WI38 (cell line): ENCODE results near the gene TBX4.
"Not testable (repeated sequence)": the region's sequence is repeated elsewhere in the genome, so short reads cannot be mapped to it uniquely, and the experiment has no call there.

Experiments
- H3K4me3 ChIP-seq: 2 replicates; pipeline ENCODE4 v1.5.1; 2011; ENCODE audit warnings: low read depth, mild to moderate bottlenecking, control low read depth, low read length
- CTCF ChIP-seq: IDR thresholded peaks from 2 replicates; pipeline ENCODE4 v1.5.1; 2012; ENCODE audit warnings: low read depth, mild to moderate bottlenecking, control low read depth, low read length

The TBX4 gene

GRCh38 chr17:61426482-61427304 is 25.5 kb upstream of the TBX4 start:
- TF ChIP-seq CTCF, result peak; percentile 12; the same call in 1 of the 2 replicates
- no peak overlapping the region for H3K4me3 ChIP-seq

GRCh38 chr17:61427567-61427966 is 24.7 kb upstream of the TBX4 start:
- H3K4me3 ChIP-seq, result no peak overlapping the region

GRCh38 chr17:61429274-61429673 is 22.9 kb upstream of the TBX4 start:
- no peak overlapping the region for H3K4me3 ChIP-seq
- TF ChIP-seq CTCF, result no peak

More at GRCh38 chr17:61427567-61427966, 24.7 kb upstream of the TBX4 start:
- no peak for TF ChIP-seq CTCF

- H3K4me3 ChIP-seq, result not testable (repeated sequence)
These were observed 22.4 kb upstream of the TBX4 start for GRCh38 chr17:61429831-61430230.

GRCh38 chr17:61431594-61432311 is 20.5 kb upstream of the TBX4 start:
- TF ChIP-seq CTCF, result no peak
- no peak overlapping the region for H3K4me3 ChIP-seq

GRCh38 chr17:61436273-61436672 is 15.9 kb upstream of the TBX4 start:
- TF ChIP-seq CTCF, result no peak
- no peak overlapping the region for H3K4me3 ChIP-seq

GRCh38 chr17:61436995-61437704 is 15.1 kb upstream of the TBX4 start:
- TF ChIP-seq CTCF, result no peak

More at GRCh38 chr17:61436995-61437704, 15.1 kb upstream of the TBX4 start:
- H3K4me3 ChIP-seq, result no peak overlapping the region
